SK-MEL-5 (cell line): ENCODE results near the gene CALY. TPM values are rescaled to one million over a fixed set of nuclear protein-coding genes. Genes with fewer than 3 reads are reported as not detected.

ENCODE experiments used
- DNase-seq: peaks from one replicate; pipeline ENCODE4 v3.0.0-alpha.2; 2016; ENCODE audit warnings: low read depth, low spot score
- in situ Hi-C: cut with HindIII; loops from 2 replicates; pipeline ENCODE4 v1.10.0; 2016; ENCODE audit warnings: low sequenced_read_pairs, high pct_unique_total_duplicates, low pct_unique_long_range_greater_than_20kb
- total RNA-seq: library from RNA; depleted of rRNA; stranded (reverse); fragments of >200 nt; shearing (Covaris generic); gene quantifications from 2 replicates; pipeline ENCODE4 v1.2.3, GENCODE V29; 2014

Gene CALY
- total RNA-seq, 1 experiment from 2014 or later, result not detected

GRCh38 chr10:133309100-133309719, 27.5 kb downstream of the CALY start:
- in situ Hi-C loops, result no loop called here
- peak; percentile 82 for DNase-seq

- in situ Hi-C loops, result no loop called here
- peak; percentile 68 for DNase-seq
These were observed 28.1 kb downstream of the CALY start, which contains the start of the genes TUBGCP2 and ZNF511 for GRCh38 chr10:133308421-133309099. TUBGCP2 (minus strand) TSS chr10:133308872; CDS start chr10:133302941, 5,931 bp downstream. ZNF511 (plus strand) TSS chr10:133308914; CDS start chr10:133308944, 30 bp downstream.

GRCh38 chr10:133307776-133308420, 28.8 kb downstream of the CALY start:
- in situ Hi-C loops, result no loop called here
- peak; percentile 72 for DNase-seq

GRCh38 chr10:133306941-133307379, 29.7 kb downstream of the CALY start:
- in situ Hi-C loops, result no loop called here

GRCh38 chr10:133306097-133306476, 30.6 kb downstream of the CALY start:
- in situ Hi-C loops, result no loop called here
- DNase-seq, result no peak

More at GRCh38 chr10:133306941-133307379, 29.7 kb downstream of the CALY start:
- no peak for DNase-seq

GRCh38 chr10:133303206-133303605, 33.5 kb downstream of the CALY start:
- in situ Hi-C loops, result no loop called here
- DNase-seq, result no peak

GRCh38 chr10:133302230-133302629, 34.5 kb downstream of the CALY start:
- no peak for DNase-seq
- in situ Hi-C loops, result no loop called here

- in situ Hi-C loops, result no loop called here
- DNase-seq, result no peak
These were observed 37.0 kb downstream of the CALY start for GRCh38 chr10:133299738-133300137.

- no peak for DNase-seq
- in situ Hi-C loops, result no loop called here
These were observed 37.5 kb downstream of the CALY start for GRCh38 chr10:133299224-133299623.

GRCh38 chr10:133298466-133298865, 38.2 kb downstream of the CALY start:
- in situ Hi-C loops, result no loop called here
- DNase-seq, result no peak

GRCh38 chr10:133297504-133297903, 39.2 kb downstream of the CALY start:
- DNase-seq, result no peak
- in situ Hi-C loops, result no loop called here

GRCh38 chr10:133295426-133296320, 41.0 kb downstream of the CALY start:
- in situ Hi-C loops, result no loop called here
- DNase-seq, result no peak

- no peak for DNase-seq
- in situ Hi-C loops, result no loop called here
These were observed 42.5 kb downstream of the CALY start for GRCh38 chr10:133294189-133294588.

GRCh38 chr10:133293810-133294119, 42.9 kb downstream of the CALY start:
- in situ Hi-C loops, result no loop called here
- no peak for DNase-seq

GRCh38 chr10:133292919-133293809, 43.5 kb downstream of the CALY start:
- DNase-seq, result no peak
- in situ Hi-C loops, result no loop called here

- in situ Hi-C loops, result no loop called here
- no peak for DNase-seq
These were observed 46.9 kb downstream of the CALY start for GRCh38 chr10:133289761-133290160.
